Spleen (tissue), 11 donors: ENCODE data around the gene HIC1. TPM values are rescaled to one million over a fixed set of nuclear protein-coding genes. Genes with fewer than 3 reads are reported as not detected.

ENCODE experiments used
- DNase-seq: peaks from one replicate; pipeline ENCODE4 v3.0.0-alpha.2; 2020
- H3K27ac ChIP-seq, 8 donors: fragments of 200-600 bp; sonication (generic) in 7 of 8; 1 replicate in 4 of 8; 2 replicates in 4 of 8; pipeline versions ENCODE4 v1.5.0 to v1.8.0; 2016 to 2021; ENCODE audit warnings: inconsistent platforms in 4 of 8, mild to moderate bottlenecking in 4 of 8, moderate library complexity in 1 of 8
- H3K27me3 ChIP-seq, 7 donors: fragments of 200-600 bp; sonication (generic) in 6 of 7; replicated peaks in 1 of 7; 1 replicate in 4 of 7; 2 replicates in 3 of 7; pipeline versions ENCODE4 v1.5.0 to v1.8.0; 2016 to 2021; ENCODE audit warnings: inconsistent platforms in 3 of 7, mild to moderate bottlenecking in 1 of 7
- H3K36me3 ChIP-seq, 6 donors: fragments of 200-600 bp; sonication (generic) in 5 of 6; 1 replicate in 4 of 6; 2 replicates in 2 of 6; pipeline versions ENCODE4 v1.5.0 to v1.8.0; 2016 to 2021; ENCODE audit warnings: inconsistent platforms in 2 of 6
- H3K4me1 ChIP-seq, 6 donors: fragments of 200-600 bp; sonication (generic) in 5 of 6; 1 replicate in 3 of 6; 2 replicates in 3 of 6; pipeline versions ENCODE4 v1.5.0 to v1.8.0; 2016 to 2021; ENCODE audit warnings: inconsistent platforms in 3 of 6
- H3K4me3 ChIP-seq, 8 donors: fragments of 200-600 bp; sonication (generic) in 7 of 8; 1 replicate in 4 of 8; 2 replicates in 4 of 8; pipeline versions ENCODE4 v1.5.0 to v1.8.0; 2016 to 2021; ENCODE audit warnings: inconsistent platforms in 4 of 8, mild to moderate bottlenecking in 4 of 8, moderate library complexity in 2 of 8
- H3K9me3 ChIP-seq, 8 donors: fragments of 200-600 bp; sonication (generic) in 7 of 8; 1 replicate in 4 of 8; 2 replicates in 4 of 8; pipeline versions ENCODE4 v1.5.0 to v1.8.0; 2016 to 2021; ENCODE audit warnings: inconsistent platforms in 4 of 8
- CTCF ChIP-seq, 11 experiments: fragments of 200-600 bp in 7 of 11; fragments of 450-650 bp in 4 of 11; sonication (generic) in 4 of 11; IDR thresholded peaks in 8 of 11; conservative IDR thresholded peaks in 3 of 11; 1 replicate in 7 of 11; 2 replicates in 4 of 11; pipeline versions ENCODE4 v1.4.0 to v1.8.0; 2016 to 2021; ENCODE audit warnings: antibody characterized with exemption in 11 of 11, inconsistent platforms in 4 of 11, mild to moderate bottlenecking in 1 of 11
- POLR2A ChIP-seq, 3 donors: fragments of 450-650 bp; IDR thresholded peaks; one replicate each; pipeline ENCODE4 v1.5.1; 2017; ENCODE audit warnings: antibody characterized with exemption in 3 of 3, mild to moderate bottlenecking in 1 of 3
- POLR2AphosphoS5 ChIP-seq, 3 donors: sonication (generic); formaldehyde crosslinking; IDR thresholded peaks; one replicate each; pipeline ENCODE4 v1.5.1; 2017; ENCODE audit warnings: antibody characterized with exemption in 3 of 3
- WGBS, 5 donors: extraction: QIAGEN DNeasy Blood & Tissue Kit in 3 of 5; methylation state at CpG; one replicate each; pipeline versions ENCODE4 v1.1.5 to v1.1.7; 2013 to 2018; 5-methylcytosine and 5-hydroxymethylcytosine counted together
- intact Hi-C: fragments of 100-400 bp; cut with DNase I; formaldehyde crosslinking; loops from one replicate; pipeline ENCODE4 v1.15.0; 2023; ENCODE audit warnings: low total_unique reads
- polyA plus RNA-seq, 3 donors: library from polyadenylated mRNA; stranded (reverse); fragments of 200-250 nt; gene quantifications; one replicate each; pipeline ENCODE4 v1.2.1, GENCODE V29; 2013
- total RNA-seq, 7 donors: library from RNA; depleted of rRNA in 3 of 7; stranded (reverse); fragments of >200 nt in 3 of 7; fragmentation: NEBNext Ultra II Directional in 4 of 7; extraction: Animal tissue kit (Norgen Biotek cat#: 25700) in 4 of 7; gene quantifications; one replicate each; pipeline versions ENCODE4 v1.1.0 to v1.2.1, GENCODE V29; 2016 to 2021
- donor health status: healthy with polysubstance abuse.
- donor health status: DM: no; HTN: no; CAD: no; lungs with moderate emphysema.
- donor health status: DM: no; HTN: no; CAD: no.
- donor health status: Bipolar disorder and iron deficiency.
- donor health status: healthy.
- donor health status: DM: no; HTN: no; CAD: no.
- donor health status: DM: yes; HTN: yes; CAD: no.

The HIC1 gene
- total and polyA plus RNA-seq, 10 donors = 1.3 to 59.6 (median 17.9) TPM

- no peaks in the 10 kb centered on the region for H3K9me3 ChIP-seq
- H3K36me3 ChIP-seq = no peaks in the 10 kb centered on the region
- DNase-seq = peak; percentile 65
- no peak overlapping the region for H3K27ac ChIP-seq
- TF ChIP-seq POLR2AphosphoS5 (IDR thresholded peaks at IDR 0.05) = no peak
- TF ChIP-seq POLR2A (IDR thresholded peaks at IDR 0.05) = no peak
- no peak for TF ChIP-seq CTCF (IDR thresholded peaks at IDR 0.05 in 8 of 11, conservative IDR thresholded peaks at IDR 0.05 in 3 of 11)
- H3K27me3 ChIP-seq = peaks cover 0 to 55% (median 0%) of the 10 kb centered on the region in 7 donors
- H3K4me3 ChIP-seq = no peak overlapping the region
- intact Hi-C loops = no loop called here
- H3K4me1 ChIP-seq = peaks cover 0 to 19% (median 12%) of the 10 kb centered on the region in 6 donors
- WGBS, 5 donors = 83 to 92% (median 86%) methylated on average over 14 of the region's 14 CpGs
Observed at GRCh38 chr17:2015314-2015713, 39.6 kb upstream of the HIC1 start.

- TF ChIP-seq POLR2AphosphoS5 (IDR thresholded peaks at IDR 0.05) (no peak), POLR2A (IDR thresholded peaks at IDR 0.05) (no peak), CTCF (IDR thresholded peaks at IDR 0.05 in 8 of 11, conservative IDR thresholded peaks at IDR 0.05 in 3 of 11) (no peak)
- Histone ChIP-seq H3K4me3 (no peak overlapping the region), H3K27ac (no peak overlapping the region), H3K9me3 (no peaks in the 10 kb centered on the region), H3K27me3 (peaks cover 0 to 50% (median 0%) of the 10 kb centered on the region in 7 donors), H3K4me1 (peaks cover 0 to 29% (median 19%) of the 10 kb centered on the region in 6 donors), H3K36me3 (no peaks in the 10 kb centered on the region)
- DNase-seq = no peak
- intact Hi-C loops = no loop called here
- 89 to 94% (median 94%) methylated on average over 18 to 20 of the region's 20 CpGs for WGBS, 5 donors
Observed at GRCh38 chr17:2016494-2016893, 38.4 kb upstream of the HIC1 start.

GRCh38 chr17:2017274-2017941 is 37.5 kb upstream of the HIC1 start:
- no peak for DNase-seq
- H3K4me1 ChIP-seq = peaks cover 0 to 27% (median 14%) of the 10 kb centered on the region in 6 donors
- WGBS, 5 donors = 81 to 92% (median 90%) methylated on average over 12 to 19 of the region's 19 CpGs
- H3K27me3 ChIP-seq = peaks cover 0 to 46% (median 0%) of the 10 kb centered on the region in 7 donors
- H3K4me3 ChIP-seq = no peak overlapping the region
- H3K9me3 ChIP-seq = no peaks in the 10 kb centered on the region
- H3K36me3 ChIP-seq = no peaks in the 10 kb centered on the region
- no peak overlapping the region for H3K27ac ChIP-seq
- TF ChIP-seq POLR2AphosphoS5 (IDR thresholded peaks at IDR 0.05) (no peak), POLR2A (IDR thresholded peaks at IDR 0.05) (no peak), CTCF (IDR thresholded peaks at IDR 0.05 in 8 of 11, conservative IDR thresholded peaks at IDR 0.05 in 3 of 11) (no peak)
- intact Hi-C loops = no loop called here

GRCh38 chr17:2018716-2019510 is 36.0 kb upstream of the HIC1 start:
- TF ChIP-seq POLR2A (IDR thresholded peaks at IDR 0.05) (no peak), POLR2AphosphoS5 (IDR thresholded peaks at IDR 0.05) (no peak), CTCF (IDR thresholded peaks at IDR 0.05 in 8 of 11, conservative IDR thresholded peaks at IDR 0.05 in 3 of 11) (no peak)
- H3K27me3 ChIP-seq = peaks cover 0 to 61% (median 7%) of the 10 kb centered on the region in 7 donors
- DNase-seq = no peak
- no peaks in the 10 kb centered on the region for H3K36me3 ChIP-seq
- WGBS, 5 donors = 87 to 90% (median 89%) methylated on average over 24 of the region's 24 CpGs
- intact Hi-C loops = no loop called here
- peaks cover 7 to 41% (median 29%) of the 10 kb centered on the region in 6 donors for H3K4me1 ChIP-seq
- H3K27ac ChIP-seq = no peak overlapping the region
- H3K9me3 ChIP-seq = no peaks in the 10 kb centered on the region
- H3K4me3 ChIP-seq = no peak overlapping the region
